Measurements from ENCODE around the gene ERBIN.

ERBIN gene

GRCh38 chr5:66089384-66089783 is 163.0 kb downstream of the ERBIN start:
- no peak for DNase-seq (ENCODE audit: extremely low read depth, low read depth)
- TF ChIP-seq CTCF (IDR thresholded peaks at IDR 0.05; ENCODE audit: low read depth, low read length): no peak

- DNase-seq (ENCODE audit: extremely low read depth, low read depth): no peak
- TF ChIP-seq CTCF (IDR thresholded peaks at IDR 0.05; ENCODE audit: low read depth, low read length): no peak
These were observed 174.5 kb downstream of the ERBIN start for GRCh38 chr5:66100851-66101250.

GRCh38 chr5:66113160-66113559 is 186.8 kb downstream of the ERBIN start:
- TF ChIP-seq CTCF (IDR thresholded peaks at IDR 0.05; ENCODE audit: low read depth, low read length): no peak
- no peak for DNase-seq (ENCODE audit: extremely low read depth, low read depth)

GRCh38 chr5:66118304-66118703 is 191.9 kb downstream of the ERBIN start:
- DNase-seq (ENCODE audit: extremely low read depth, low read depth): no peak
- TF ChIP-seq CTCF (IDR thresholded peaks at IDR 0.05; ENCODE audit: low read depth, low read length): no peak

- no peak for TF ChIP-seq CTCF (IDR thresholded peaks at IDR 0.05; ENCODE audit: low read depth, low read length)
- DNase-seq (ENCODE audit: extremely low read depth, low read depth): no peak
These were observed 196.1 kb downstream of the ERBIN start for GRCh38 chr5:66122379-66123034.

- no peak for DNase-seq (ENCODE audit: extremely low read depth, low read depth)
- TF ChIP-seq CTCF (IDR thresholded peaks at IDR 0.05; ENCODE audit: low read depth, low read length): no peak
These were observed 202.8 kb downstream of the ERBIN start for GRCh38 chr5:66129144-66129543.

- TF ChIP-seq CTCF (IDR thresholded peaks at IDR 0.05; ENCODE audit: low read depth, low read length): no peak
- no peak for DNase-seq (ENCODE audit: extremely low read depth, low read depth)
These were observed 204.1 kb downstream of the ERBIN start for GRCh38 chr5:66130493-66130892.
